Activated CD4-positive, CD25-positive, alpha-beta regulatory T cell (primary cell): ENCODE results near the gene ZNF716.
"Not testable (repeated sequence)": the region's sequence is repeated elsewhere in the genome, so short reads cannot be mapped to it uniquely, and the experiment has no call there.

Source experiments
- DNase-seq, 4 experiments: peaks; one replicate each; lab custom pipeline; 2025; lab: John Stamatoyannopoulos, UW

The ZNF716 gene

GRCh38 chr7:57426629-57427003 is 23.4 kb upstream of the ZNF716 start:
- no peak for DNase-seq

- no peak for DNase-seq
Observed at GRCh38 chr7:57427146-57427545, 22.8 kb upstream of the ZNF716 start.

- no peak for DNase-seq
Observed at GRCh38 chr7:57427594-57427993, 22.4 kb upstream of the ZNF716 start.

- DNase-seq = no peak
Observed at GRCh38 chr7:57432583-57432982, 17.4 kb upstream of the ZNF716 start.

- DNase-seq = no peak
Observed at GRCh38 chr7:57437581-57437980, 12.4 kb upstream of the ZNF716 start.

GRCh38 chr7:57438244-57438643 is 11.7 kb upstream of the ZNF716 start:
- DNase-seq = no peak

- DNase-seq = no peak
Observed at GRCh38 chr7:57443567-57443966, 6.4 kb upstream of the ZNF716 start.

- not testable (repeated sequence) for DNase-seq
Observed at GRCh38 chr7:57469186-57469828, 19.3 kb downstream of the ZNF716 start.

GRCh38 chr7:57480304-57480703 is 30.3 kb downstream of the ZNF716 start:
- not testable (repeated sequence) for DNase-seq

- DNase-seq = not testable (repeated sequence)
Observed at GRCh38 chr7:57485022-57485421, 35.0 kb downstream of the ZNF716 start.

- no peak for DNase-seq
Observed at GRCh38 chr7:57487957-57488356, 38.0 kb downstream of the ZNF716 start.

GRCh38 chr7:57495111-57495510 is 45.1 kb downstream of the ZNF716 start:
- not testable (repeated sequence) for DNase-seq

- no peak for DNase-seq
Observed at GRCh38 chr7:57496395-57496794, 46.4 kb downstream of the ZNF716 start.

- DNase-seq = no peak
Observed at GRCh38 chr7:57505176-57505575, 55.2 kb downstream of the ZNF716 start.
